ENCODE data around the gene TANK. TPM values are rescaled to one million over a fixed set of nuclear protein-coding genes. Genes with fewer than 3 reads are reported as not detected.

TANK gene
- total and polyA plus RNA-seq, 2 of the 13 experiments (the other 11 are each of a cell fraction or from before 2014, with no cell fraction given) = 66.9 to 96.1 TPM

- TF ChIP-seq ZNF101 (CRISPR knock-in tag; IDR thresholded peaks at IDR 0.05; ENCODE audit: borderline replicate concordance, low read depth) (peak; percentile 37; the same call in 1 of the 2 replicates), HOMEZ (CRISPR knock-in tag; IDR thresholded peaks at IDR 0.05; ENCODE audit: low read depth) (peak; percentile 96), ZNF776 (CRISPR knock-in tag; IDR thresholded peaks at IDR 0.05) (peak; percentile 37; the same call in 1 of the 2 replicates), ZNF567 (CRISPR knock-in tag; IDR thresholded peaks at IDR 0.05; ENCODE audit: borderline replicate concordance) (no peak), GMEB2 (CRISPR knock-in tag; IDR thresholded peaks at IDR 0.05; ENCODE audit: low read depth) (no peak), TERF1 (CRISPR knock-in tag; IDR thresholded peaks at IDR 0.05) (peak; percentile 62; the same call in 1 of the 2 replicates), RNF2 (conservative IDR thresholded peaks at IDR 0.05; ENCODE audit: low read depth) (peak; percentile 66; the same call in 1 of the 2 replicates), IKZF4 (CRISPR knock-in tag; IDR thresholded peaks at IDR 0.05; ENCODE audit: borderline replicate concordance, low read depth, not compliant biosample characterization) (peak; percentile 7), ZNF569 (CRISPR knock-in tag; IDR thresholded peaks at IDR 0.05; ENCODE audit: borderline replicate concordance) (no peak; the same call in 1 of the 2 replicates), NCOA2 (CRISPR knock-in tag; IDR thresholded peaks at IDR 0.05) (peak; percentile 95), NFKBIZ (CRISPR knock-in tag; IDR thresholded peaks at IDR 0.05) (peak; percentile 95; the same call in 1 of the 2 replicates), ARNT (IDR thresholded peaks at IDR 0.05) (no peak), HIVEP1 (CRISPR knock-in tag; IDR thresholded peaks at IDR 0.05) (peak; percentile 59; the same call in 1 of the 2 replicates), ZBTB42 (CRISPR knock-in tag; IDR thresholded peaks at IDR 0.05) (no peak), RXRA (CRISPR knock-in tag; IDR thresholded peaks at IDR 0.05) (peak; percentile 86), SPEN (CRISPR knock-in tag; IDR thresholded peaks at IDR 0.05; ENCODE audit: low read depth) (peak; percentile 83), RBFOX2 (IDR thresholded peaks at IDR 0.05; ENCODE audit: low read depth, low read length) (peak; percentile 81), REL (CRISPR knock-in tag; conservative IDR thresholded peaks at IDR 0.05) (peak; percentile 85; the same call in 1 of the 2 replicates), HES4 (CRISPR knock-in tag; IDR thresholded peaks at IDR 0.05; ENCODE audit: borderline replicate concordance) (peak; percentile 91), ESRRA (CRISPR knock-in tag; IDR thresholded peaks at IDR 0.05; ENCODE audit: low read depth) (peak; percentile 35), ETV5 (CRISPR knock-in tag; IDR thresholded peaks at IDR 0.05; ENCODE audit: borderline replicate concordance) (peak; percentile 99), GABPB1 (CRISPR knock-in tag; IDR thresholded peaks at IDR 0.05) (peak; percentile 96), DMAP1 (CRISPR knock-in tag; IDR thresholded peaks at IDR 0.05) (peak; percentile 88), ELF4 (CRISPR knock-in tag; IDR thresholded peaks at IDR 0.05; ENCODE audit: borderline replicate concordance) (peak; percentile 96), MIXL1 (CRISPR knock-in tag; IDR thresholded peaks at IDR 0.05) (peak; percentile 92), THYN1 (CRISPR knock-in tag; IDR thresholded peaks at IDR 0.05; ENCODE audit: borderline replicate concordance, low read depth) (0 out of 2 replicates have a peak, but pooled peaks have one; percentile 57), GABPA (IDR thresholded peaks at IDR 0.05; ENCODE audit: low read depth, low read length) (peak; percentile 85), GABPA (CRISPR knock-in tag; IDR thresholded peaks at IDR 0.05; ENCODE audit: low read depth) (peak; percentile 96)
Observed at GRCh38 chr2:161160226-161161073, at the start of gene TANK (continued).

All from HepG2 (cell line).